ENCODE data around the gene BBS9.

DNA sequence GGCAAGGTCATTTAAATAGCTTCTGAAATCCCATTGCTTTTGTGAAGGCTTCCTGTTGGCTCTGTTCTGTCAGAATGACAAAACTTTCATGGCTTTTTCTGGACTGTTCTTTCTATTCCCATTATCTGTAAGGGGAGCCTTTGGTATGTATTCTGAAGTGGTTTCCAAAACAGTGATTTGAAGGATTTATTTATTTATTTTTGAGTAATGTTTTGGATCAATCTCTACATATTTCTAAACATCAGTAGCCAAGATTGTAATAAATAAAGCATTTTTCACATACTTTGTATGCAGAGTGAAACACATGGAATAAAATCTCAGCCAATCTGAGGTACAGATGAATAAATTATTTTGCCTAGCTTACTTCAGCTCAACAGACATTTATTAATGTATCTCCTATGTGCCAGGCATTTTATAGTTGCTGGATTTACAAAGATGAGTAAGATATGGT lies 121.1 kb downstream of the BBS9 start:
- TF ChIP-seq CTCF (conservative IDR thresholded peaks at IDR 0.05; ENCODE audit: low read length), result no peak
- no peak for TF ChIP-seq EZH2phosphoT487 (IDR thresholded peaks at IDR 0.05; ENCODE audit: borderline replicate concordance)

Measured in Loucy (cell line).